A549 treated with CpdA at 1 μM for 4 hours (cell line): Measurements from ENCODE around the gene ZNF853. TPM values are rescaled to one million over a fixed set of nuclear protein-coding genes. Genes with fewer than 3 reads are reported as not detected.

Experiments
- total RNA-seq: library from RNA; stranded (reverse); fragments of 200-300 nt; extraction: Qiagen RNA extraction; gene quantifications from 5 replicates; pipeline ENCODE4 v1.2.3, GENCODE V29; 2022; ENCODE audit warnings: low read depth

The ZNF853 gene
- 1.9 to 3.0 TPM (median 2.2 TPM) in 5 replicates for total RNA-seq

DNA sequence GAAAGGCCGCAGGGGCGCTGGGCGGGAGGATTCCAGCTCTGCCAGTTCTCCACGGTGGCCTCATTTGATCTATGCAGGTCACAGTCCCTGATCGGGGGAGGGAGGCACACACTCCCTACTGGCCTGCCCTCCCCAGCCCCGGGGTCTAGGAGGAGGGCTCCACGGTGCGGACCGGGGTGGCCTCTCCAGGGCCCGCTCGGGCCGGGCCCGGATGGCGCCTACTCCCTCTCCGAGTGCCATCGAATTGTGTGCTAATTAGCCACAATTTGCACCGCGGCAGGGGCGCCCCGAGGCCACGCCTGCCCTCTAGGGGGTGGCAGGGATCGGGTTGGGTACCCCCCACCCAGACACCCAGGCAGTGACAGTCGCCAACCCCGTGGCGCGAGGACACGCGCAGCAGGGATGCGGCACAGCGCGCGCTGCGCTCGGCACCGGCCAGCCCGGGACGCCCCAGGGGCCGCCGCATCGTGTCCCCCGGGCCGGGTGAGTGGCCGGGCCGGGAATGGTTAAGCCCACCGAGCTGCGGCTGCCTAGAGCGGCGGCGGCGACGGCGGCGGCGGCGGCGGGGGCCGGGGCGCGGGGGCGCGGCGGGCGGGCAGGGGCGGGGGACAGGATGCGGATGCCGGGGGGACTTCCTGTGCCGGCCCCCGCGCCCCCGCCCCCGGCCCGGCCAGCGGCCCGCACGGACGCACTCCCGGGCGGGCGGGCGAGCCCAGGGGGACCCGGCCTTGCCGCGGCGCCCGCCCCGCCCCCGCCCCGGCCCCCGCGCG lies at the start of gene ZNF853:
ZNF853 (plus strand) TSS at position 658 of the 770 bp plus-strand sequence. CDS start 565 bp downstream, outside the sequence.

GRCh38 chr7:6577369-6578113 lies 37.9 kb upstream of the ZNF853 start, which contains the start of gene ZDHHC4:
Gene ZDHHC4 (plus strand): TSS chr7:6577454. CDS start chr7:6580562, 3,108 bp downstream.

DNA sequence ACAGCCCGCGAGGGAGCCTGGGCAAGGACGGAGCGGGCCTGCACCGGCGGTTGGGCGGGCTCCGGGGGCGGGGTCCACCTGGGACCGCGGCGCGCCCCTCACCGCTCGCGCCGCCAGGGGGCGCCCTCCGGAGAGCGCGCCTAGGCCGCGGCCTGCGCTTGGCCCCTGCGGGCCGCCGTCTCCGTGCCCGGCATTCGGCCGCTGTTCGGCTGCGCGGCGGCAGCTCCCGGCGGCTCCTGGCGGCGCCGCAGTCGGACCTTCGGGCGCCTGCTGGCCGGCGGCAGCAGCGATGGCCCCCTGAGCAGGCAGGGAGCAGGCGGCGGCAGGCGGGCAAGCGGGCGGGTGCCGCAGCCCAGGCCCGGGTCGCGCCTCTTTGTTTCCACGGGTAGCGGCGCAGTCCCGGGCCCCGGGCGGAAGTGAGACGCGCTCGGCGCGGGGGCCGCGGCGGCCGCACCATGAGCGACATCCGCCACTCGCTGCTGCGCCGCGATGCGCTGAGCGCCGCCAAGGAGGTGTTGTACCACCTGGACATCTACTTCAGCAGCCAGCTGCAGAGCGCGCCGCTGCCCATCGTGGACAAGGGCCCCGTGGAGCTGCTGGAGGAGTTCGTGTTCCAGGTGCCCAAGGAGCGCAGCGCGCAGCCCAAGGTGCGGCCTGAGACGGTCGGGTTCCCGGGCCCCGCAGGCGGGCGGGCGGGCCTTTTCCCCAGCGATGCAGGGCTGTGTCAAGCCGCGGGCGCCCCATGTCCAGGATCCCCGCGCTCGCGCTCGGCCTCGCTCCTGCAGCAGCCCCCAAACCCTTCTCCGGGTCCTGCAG lies 25.4 kb upstream of the ZNF853 start, which contains the start of gene INTS15:
INTS15 (plus strand) TSS at position 193 of the 816 bp plus-strand sequence; CDS start at position 456, 263 bp downstream.

DNA sequence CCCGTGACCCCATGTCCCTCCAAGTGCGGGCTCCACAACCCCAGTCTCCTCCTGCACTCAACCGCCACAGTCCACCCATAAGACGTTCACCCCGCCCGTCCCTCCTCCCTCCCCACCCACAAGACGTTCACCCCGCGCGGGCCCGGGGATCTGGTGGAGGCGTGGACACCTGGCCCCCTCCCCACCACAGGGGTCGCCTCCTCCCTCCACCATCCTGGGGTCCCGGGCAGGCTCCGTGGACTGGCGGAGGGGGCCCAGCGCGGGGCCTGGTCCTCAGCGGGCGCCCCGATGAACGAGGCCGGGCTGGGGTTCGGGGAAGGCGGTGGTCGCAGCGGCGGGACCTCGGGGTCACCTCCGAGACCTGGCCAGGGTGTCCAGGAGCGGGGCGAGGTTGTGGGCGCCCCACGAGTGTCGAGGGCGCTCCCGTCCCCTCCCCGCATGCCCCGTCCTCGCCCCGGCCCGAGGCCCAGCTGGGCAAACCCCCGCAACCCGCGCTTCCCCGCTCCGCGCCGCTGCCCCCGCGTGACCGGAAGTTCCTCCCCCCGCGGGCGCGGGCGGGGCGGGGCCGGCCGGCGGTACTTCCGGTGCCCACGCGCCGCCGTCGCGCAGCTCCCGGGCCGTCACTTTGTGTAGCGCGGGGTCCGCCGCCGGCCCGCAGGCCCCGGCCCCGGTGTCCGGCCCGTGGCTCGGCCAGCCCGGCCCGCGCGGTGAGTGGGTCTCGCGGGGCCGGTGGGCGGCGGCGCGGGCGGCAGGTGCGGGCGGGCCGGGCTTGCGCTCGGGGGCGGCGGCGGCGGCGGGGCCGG lies 21.5 kb downstream of the ZNF853 start, which contains the start of gene ZNF316:
ZNF316 (plus strand) TSS at position 578 of the 803 bp plus-strand sequence. CDS start 5,092 bp downstream, outside the sequence.

Other genes starting within 250 kb of the ZNF853 start
- 272 to 394 TPM (median 384 TPM) in 5 replicates for gene RAC1, start 241.1 kb upstream of the ZNF853 start, total RNA-seq
- gene DAGLB, start 167.7 kb upstream of the ZNF853 start, total RNA-seq: 20.1 to 27.0 TPM (median 25.1 TPM) in 5 replicates
- gene KDELR2, start 131.5 kb upstream of the ZNF853 start, total RNA-seq: 124 to 149 TPM (median 146 TPM) in 5 replicates
- 0.01 TPM in 1 of 5 replicates, not detected in the others for gene GRID2IP, start 64.1 kb upstream of the ZNF853 start, total RNA-seq
- 45.4 to 55.1 TPM (median 48.0 TPM) in 5 replicates for gene ZDHHC4, start 38.2 kb upstream of the ZNF853 start, total RNA-seq
- gene INTS15, start 25.6 kb upstream of the ZNF853 start, total RNA-seq: 20.2 to 28.1 TPM (median 26.3 TPM) in 5 replicates
- gene ZNF316, start 21.7 kb downstream of the ZNF853 start, total RNA-seq: 8.3 to 15.3 TPM (median 13.6 TPM) in 5 replicates
- 10.1 to 14.4 TPM (median 10.2 TPM) in 5 replicates for gene ZNF12, start 91.3 kb downstream of the ZNF853 start, total RNA-seq
- gene RSPH10B2, start 138.5 kb downstream of the ZNF853 start, total RNA-seq: 0.05 to 0.28 TPM (median 0.13 TPM) in 3 of 5 replicates, not detected in the others
- gene CCZ1B, start 210.7 kb downstream of the ZNF853 start, total RNA-seq: 18.1 to 47.3 TPM (median 24.5 TPM) in 5 replicates